Hepatic stellate cell (primary cell): Measurements from ENCODE around the gene NGEF.
"Not testable (repeated sequence)": the region's sequence is repeated elsewhere in the genome, so short reads cannot be mapped to it uniquely, and the experiment has no call there.

ENCODE experiments used
- DNase-seq: peaks from one replicate; pipeline ENCODE4 v3.0.0; 2011; ENCODE audit warnings: low spot score

NGEF gene

DNA sequence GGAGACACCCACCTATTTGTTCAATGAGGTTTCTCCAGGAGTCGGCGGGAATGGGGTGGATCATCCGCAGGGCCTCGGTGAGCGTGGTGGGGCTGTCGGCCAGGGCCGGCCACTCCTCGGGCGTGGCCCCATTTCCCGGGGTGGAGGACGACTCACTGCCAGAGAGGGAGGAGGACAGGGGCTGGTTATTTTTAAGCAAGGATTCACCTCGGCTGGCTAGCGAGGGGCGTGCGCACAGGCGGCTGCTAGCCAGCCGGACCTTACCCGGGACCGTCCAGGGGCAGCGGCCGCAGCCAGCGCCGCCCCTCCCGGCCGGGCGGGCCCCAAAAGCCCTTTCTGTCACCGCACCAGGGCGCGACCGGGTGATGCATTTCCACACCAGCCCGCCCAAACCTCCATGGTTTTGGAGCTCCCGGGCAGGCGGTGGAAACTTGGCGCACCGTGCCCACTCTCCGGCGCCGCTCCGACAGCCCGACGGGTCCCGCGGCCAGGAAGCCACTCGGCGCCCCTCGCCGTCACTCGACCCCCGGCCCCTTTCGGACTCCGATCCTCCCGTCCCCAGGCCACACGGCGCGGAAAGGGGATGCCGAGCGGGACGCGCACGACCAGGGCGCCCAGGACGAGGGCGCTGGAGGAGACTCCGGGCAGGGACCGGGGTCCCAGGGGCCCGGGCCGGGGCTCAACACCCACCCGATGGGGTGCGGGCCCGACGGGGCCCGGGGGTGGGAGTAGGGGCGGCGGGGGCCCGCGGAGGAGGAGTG is 85.8 kb downstream of the NGEF start:
- DNase-seq = peak; percentile 32

DNA sequence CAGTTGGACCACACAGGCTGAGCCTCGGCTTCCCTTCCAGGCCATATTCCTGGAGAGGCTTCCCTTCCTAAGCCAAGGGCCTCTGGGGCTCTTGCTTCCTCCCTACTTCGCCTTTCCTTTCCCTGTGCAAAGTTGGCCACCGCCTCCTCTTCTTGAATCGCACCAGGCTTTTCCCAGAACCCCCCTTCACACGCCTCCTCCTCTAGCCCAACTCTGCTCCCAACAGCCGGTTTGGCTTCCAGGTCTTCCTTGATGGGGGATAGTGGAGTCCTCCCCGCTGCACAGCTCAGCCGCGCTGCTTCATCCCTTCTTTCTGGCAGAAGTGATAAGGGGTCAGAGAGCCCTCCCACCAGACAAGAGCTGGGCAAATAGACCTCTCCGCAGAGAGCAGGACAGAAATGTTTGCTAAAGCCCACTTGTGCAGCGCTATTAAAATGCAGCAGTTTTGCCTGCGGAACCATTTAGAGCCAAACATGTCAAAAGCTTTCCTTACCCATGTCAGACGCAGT is 86.6 kb downstream of the NGEF start:
- DNase-seq = no peak

DNA sequence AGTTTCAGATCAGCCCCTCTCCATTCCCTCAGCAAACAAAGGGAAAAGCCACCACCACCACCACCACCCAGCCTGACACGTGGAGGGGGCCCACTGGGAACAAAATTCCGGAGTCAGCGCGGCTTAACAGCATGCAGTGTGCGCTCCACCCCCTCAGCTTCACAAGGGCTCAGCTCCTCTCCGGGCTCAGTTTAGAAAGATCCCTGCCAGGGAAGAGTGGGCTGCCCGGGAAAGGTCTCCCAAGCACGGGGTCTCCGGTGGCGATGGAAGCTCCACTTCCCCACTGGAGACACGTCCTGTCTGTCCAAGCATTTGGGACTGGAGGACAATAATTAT is 87.3 kb downstream of the NGEF start:
- DNase-seq = no peak

DNA sequence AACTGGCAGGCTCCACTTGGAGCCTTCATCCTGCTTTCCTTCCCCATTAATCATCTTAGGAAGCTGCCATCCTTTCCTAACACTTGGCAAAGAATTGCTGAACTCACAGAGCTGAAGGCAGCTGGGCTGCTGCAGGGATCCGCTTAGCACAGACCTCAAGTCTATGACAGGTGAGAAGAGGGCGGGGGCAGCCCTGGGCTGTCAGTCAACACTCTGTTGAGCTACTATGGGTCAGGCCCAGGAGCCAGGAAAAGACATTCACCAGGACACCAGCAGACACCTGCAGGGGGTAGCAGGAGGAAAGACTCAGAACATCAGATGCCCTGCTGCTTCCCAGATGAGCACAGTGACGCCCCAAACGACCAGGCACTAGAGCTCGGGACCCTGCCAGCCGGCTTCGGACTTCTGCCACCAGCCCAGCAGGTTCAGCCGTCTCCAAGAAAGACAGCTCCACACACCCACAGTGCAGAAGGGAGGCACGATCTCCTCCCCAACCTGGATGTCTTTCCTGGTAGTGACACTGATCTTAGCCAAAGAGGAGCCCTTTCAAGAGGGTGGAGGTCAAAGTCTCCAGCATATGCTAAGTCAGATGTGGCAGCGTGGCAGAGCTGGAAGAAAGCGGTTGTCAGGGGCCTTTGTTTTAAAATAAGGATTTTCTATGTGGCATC is 87.8 kb downstream of the NGEF start:
- no peak for DNase-seq

DNA sequence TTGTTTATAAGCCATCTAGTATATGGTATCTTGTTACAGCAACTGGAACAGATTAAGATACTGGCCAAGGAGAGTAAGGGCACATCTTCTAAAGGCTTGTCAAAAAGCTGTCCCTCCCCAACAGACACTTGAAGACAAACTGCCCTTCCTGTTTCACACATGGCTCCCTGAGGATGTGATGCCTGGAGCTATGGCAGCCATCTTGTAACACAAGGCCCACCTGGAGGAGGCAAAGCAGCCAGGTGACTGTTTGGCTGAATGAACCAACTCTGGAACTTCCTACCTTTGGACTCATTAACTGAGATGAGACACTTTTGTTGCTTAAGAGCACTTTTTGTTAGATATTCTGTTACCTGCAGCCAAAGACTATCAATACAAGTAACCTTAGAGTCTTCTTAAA is 88.6 kb downstream of the NGEF start:
- no peak for DNase-seq

DNA sequence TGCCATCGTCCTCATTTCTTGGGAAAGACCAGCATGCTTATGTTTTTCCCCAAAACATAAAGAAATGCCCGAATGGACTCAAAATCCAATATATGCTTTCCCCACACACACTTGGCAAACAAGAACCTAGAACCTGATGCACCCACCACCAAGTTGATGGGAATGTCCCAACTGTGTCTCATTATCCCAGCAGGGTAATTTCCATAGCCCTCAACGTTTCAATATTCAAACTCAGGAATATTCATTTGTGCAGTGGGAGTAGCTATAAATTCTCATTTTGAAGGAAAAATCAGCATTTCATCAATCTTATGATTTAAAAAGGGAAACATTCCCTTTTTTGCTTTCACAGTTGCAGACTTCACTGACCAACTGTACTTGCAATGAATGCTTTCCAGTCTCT is 92.3 kb downstream of the NGEF start:
- DNase-seq = no peak

DNA sequence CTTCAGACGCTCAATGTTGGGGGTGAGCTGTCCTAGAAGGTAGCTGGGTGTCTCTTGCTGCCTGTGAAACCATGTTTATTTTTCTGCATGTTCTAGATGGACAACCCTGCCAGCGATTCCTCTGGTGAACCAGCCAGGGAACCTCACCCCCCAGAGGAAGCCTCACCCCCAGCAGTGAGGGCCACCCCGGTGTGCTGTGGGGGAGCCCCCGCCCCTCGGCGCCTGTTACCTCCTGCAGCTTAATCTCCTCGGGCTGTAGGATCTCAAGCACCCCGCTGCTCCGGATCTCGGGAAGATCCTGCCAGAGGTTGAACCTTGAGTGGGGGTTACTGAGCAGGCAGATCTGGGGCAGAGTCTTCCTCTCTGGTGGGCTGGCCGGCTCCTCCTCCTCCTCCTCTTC is 93.0 kb downstream of the NGEF start:
- DNase-seq = no peak

DNA sequence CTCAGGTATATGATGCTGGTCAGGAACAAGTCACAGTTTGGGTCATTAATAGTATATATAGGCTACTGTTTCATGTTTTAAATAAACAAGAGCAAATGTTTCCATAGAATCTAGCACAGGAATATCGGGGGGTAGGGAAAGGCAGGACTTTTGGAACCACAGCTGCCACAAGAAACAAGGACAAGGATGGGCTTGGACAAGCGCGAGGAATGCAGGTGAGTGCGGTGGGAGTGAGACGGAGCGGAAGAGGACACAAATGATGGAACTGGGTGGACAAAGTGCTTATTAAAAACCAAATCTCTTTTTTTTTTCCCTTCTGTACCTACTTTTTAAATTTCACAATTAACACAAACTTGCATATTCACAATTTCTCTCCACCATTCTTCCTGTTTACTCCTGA is 93.9 kb downstream of the NGEF start:
- DNase-seq = no peak

DNA sequence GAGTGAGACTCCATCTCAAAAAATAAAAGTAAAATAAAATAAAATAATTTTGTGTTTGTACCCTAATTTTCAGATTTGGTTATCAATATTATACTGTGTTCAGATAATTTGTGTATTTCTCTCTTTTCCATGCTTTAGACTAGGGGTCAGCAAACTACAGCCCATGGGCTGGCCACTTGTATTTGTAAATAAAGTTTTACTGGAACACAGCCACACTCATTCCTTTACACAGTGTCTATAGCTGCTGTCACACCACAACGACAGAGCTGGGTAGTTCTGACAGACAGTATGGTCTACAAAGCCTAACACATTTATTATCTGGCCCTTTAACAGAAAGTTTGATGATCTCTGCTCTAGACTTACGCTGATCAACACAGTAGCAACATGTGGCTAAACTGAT is 99.2 kb downstream of the NGEF start:
- no peak for DNase-seq

DNA sequence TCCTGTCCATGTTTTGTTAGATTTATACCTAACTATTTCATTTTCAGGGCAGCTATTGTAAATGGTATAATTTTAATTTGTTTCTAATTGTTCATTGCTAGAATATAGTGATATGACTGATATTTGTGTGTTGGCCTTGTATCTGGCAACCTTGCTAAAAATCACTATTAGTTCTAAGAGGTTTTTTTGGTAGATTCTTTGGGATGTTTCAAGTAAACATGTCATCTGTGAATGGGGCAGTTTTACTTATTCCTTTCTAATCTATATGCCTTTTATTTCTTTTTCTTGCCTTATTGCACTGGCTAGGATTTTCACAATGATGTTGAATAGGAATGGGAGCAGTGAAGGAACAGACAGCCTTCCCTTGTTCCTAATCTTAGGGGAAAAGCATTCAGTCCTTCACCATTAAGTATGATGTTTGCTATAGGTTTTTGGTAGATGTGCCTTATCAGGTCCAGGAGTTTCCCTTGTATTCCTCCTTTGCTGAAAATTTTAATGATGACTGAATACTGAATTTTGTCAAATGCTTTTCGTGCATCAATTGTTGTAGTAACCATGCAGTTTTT is 101.3 kb downstream of the NGEF start:
- DNase-seq = no peak

DNA sequence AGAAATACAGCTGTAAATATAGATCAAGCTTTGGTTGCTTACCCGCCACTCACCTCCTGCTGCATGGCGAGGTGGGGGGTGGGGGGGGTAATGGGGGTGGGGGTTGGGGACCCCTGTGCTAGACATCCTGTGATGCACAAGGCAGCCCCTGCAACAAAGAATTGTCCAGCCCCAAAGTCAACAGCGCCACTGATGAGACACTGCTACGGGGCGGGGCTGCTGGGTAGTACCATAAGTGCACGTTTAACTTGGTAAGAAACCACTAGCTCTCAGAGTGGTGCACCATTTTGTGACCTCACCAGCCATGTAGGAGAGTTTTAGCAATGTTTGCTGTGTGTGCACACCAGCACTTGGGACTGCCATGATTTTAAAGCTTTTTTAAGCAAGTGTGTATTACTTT is 102.7 kb downstream of the NGEF start:
- DNase-seq = no peak

DNA sequence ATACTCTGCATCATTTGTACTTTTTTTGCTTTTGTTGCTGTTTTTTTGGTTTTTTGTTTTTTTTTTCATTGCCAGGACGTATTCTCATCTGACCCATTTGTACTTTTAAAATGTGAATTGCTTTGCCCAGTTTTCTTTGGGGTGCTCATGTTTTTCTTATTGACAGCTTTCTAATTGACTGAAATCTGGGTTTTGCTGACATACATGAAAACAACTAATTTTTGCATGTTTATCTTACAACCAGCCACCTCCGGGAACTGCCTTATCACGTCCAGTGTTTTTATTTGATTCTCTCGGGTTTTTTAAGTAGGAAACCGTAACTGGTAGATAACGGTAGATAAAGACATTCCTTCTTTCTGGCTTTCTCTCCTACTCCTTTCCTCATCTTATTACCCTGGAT is 104.4 kb downstream of the NGEF start:
- no peak for DNase-seq

DNA sequence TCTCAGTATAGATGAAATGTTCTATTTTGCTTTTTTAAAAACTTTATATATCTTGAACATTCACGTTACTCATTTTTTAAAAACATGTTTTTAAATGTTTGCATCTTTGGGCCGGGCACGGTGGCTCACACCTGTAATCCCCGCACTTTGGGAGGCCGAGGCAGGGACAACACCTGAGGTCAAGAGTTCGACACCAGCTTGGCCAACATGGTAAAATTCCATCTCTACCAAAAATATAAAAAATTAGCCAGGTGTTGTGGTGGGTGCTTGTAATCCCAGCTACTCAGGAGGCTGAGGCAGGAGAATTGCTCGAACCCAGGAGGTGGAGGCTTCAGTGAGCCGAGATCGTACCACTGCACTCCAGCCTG is 105.4 kb downstream of the NGEF start:
- not testable (repeated sequence) for DNase-seq

DNA sequence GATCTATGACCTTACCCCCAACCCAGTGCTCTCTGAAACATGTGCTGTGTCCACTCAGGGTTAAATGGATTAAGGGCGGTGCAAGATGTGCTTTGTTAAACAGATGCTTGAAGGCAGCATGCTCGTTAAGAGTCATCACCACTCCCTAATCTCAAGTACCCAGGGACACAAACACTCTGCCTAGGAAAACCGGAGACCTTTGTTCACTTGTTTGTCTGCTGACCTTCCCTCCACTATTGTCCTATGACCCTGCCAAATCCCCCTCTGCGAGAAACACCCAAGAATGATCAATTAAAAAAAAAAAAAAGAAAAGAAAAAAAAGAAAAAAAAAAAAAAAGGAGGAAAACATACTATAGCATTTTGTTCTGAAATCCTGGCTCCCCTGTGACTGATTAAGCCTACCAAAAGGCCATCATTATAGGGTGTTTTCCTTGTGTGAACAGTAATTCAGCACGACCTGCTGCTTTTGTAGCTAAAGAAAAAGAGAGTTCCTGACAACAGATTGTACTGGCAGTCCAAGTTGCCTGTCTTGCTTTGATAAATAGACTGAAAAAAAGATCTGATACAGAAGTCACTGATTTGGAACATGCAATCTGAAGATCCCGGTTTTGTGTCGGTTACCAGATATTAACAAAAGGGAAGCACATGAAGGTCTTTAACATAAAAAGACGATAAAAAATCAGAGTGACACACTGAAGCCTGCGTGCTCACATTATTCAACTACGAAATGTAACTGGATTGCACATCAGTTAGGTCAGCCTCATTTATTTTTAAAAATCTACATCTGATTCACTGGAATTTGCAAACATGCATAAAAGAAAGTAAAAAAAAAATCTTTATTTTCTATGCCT is 106.0 kb downstream of the NGEF start:
- DNase-seq = not testable (repeated sequence)

DNA sequence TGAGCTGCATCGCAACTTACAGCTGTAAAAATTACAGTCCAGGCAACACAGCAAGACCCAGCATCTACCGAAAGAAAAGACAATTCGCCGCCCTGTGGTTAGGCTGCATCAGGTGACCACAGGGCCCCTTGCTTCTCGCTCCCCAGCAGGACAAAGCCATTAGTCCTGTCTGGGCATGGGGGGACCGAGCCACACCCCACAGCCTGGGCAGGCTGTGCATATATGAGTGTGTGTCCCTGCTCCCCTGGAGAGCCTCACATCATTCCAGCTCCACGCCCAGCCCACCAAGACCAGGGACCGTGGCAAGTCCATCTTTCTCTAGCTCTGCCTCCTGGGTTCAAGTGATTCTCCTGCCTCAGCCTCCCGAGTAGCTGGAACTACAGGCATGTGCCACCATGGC is 109.1 kb downstream of the NGEF start:
- DNase-seq = no peak

DNA sequence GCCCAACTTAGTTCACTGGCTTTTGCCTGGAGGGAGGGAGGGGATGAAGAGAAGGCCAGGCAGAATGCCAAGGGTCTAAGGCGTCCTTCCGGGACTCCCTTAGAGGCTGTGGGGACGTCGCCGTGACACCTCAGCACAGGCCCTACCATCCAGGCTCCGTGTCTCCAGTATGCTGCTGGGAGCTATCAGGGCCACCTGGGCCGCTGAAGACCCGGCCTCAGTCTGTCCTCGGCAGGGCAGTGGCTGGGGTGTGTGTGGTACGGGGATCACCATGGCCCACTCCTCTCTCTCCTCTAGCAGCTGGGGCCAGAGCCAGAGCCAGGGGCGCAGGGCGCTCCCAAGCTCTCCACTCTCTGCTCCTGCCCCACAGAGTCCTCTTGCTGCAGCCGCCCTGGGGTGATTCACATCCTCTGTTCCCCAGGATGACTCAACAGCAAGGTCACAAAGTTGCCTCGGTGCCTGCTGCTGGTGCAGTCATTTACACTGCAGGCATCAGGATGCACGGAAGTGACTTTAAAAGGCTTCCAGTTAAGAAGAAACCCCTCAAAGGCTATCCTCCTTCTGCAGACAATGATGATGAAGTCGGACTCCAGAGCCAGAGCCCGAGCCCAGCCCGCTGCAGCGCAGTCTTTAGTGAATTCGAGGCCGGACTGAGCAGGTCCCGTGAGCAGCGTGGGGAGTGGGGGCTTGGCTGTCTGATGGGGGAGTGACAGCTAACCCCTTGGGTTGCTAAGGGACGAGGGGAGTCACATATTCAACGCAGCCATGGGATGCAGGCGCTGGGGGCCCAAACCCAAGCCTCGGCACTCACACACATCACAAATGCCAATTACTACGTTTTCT is 111.1 kb downstream of the NGEF start:
- peak; percentile 99 for DNase-seq

DNA sequence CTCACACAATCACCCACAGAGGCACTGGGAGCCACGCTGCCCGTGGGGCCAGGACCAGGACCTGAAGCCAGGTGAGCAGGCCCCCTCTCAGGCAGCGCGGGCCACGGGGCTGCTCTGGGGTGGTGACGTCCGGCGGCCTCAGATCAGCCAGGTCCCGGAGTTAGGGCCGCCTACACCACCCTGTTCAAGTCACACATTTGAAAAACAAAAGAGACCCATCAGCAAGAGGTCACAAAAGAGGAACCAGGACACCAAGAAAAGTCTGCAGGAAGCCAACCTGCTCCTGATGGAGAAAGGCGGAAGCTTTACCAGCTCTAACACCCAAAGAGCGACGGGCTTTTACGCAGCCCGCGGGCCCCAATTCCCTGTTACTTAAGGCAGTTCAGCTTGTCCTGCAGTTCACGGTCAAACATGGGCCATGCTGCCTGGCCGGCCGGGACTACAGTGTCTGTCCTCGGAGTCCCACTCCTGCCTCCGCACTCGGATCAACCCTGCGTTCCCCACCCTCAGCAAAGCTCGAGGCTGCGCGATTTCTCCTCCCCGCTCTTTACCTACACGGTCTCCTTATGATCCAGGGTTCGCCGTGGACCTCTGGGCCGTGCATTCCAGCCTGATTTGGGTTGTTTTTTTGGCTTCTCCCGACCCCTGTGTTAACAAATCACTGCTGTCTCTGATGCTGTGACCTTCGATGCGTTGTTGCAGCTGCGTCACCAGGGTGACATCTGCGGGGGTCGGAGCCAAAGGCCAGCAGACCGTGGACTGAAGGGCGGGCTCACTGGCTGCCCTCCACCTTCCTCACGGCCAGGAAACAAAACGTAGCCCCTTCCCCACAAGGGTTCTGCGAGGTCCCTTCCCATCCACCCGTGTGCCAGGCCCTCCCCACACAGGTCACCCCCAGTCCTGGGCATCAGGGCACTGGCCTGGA is 112.0 kb downstream of the NGEF start:
- no peak for DNase-seq

DNA sequence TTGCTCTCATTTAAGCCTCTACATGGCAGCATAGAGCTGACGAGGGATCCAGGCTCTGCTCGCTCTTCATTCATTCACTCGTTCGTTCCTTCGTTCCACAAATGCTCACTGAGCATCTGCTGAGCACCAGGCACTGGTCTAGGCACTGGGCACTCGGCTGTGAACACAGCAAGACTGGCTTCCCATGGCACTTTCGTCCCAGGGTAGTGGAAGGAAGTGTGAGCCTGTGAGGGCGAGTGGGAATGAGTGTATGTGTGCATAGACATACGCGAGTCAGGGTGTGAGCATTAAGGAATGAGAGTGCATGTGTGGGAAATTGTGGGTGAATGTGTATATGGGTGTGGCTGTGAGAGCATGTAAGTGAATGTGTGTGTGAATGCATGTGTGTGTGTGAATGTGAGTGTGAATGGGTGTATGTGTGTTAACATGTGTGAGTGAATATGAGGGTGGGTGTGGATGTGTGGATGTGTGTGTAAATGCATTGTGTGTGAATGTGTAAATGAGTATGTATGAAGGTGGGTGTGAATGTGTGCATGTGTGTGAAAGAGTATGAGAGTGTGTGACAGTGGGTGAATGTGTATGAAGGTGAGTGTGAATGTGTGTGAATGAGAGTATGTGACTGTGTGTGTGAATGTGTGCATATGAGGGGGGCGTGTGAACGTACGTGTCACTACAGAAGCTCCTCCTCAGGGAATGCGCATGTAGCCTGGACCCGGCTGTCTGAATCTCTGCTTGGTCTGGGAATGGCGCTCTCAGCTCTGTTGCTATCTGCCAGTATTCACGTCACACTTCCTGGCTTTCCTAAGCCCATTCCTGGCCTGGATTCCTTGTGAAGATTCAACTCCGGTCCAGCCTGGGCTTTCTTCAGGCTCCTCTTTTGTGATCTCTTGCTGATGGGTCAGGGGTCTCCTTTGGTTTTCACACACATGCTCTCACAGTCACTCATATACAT is 114.2 kb downstream of the NGEF start:
- DNase-seq = peak; percentile 64
